Gastrocnemius medialis (tissue), 4 donors: Measurements from ENCODE around the gene RNF212B.

Experiments
- POLR2A ChIP-seq, 2 donors: fragments of 450-650 bp; IDR thresholded peaks; one replicate each; pipeline ENCODE4 v1.6.1; 2017; ENCODE audit warnings: antibody characterized with exemption in 2 of 2, mild to moderate bottlenecking in 2 of 2, moderate library complexity in 2 of 2
- TF ChIP-seq, protein P1 (sequence below), 5 experiments: fragments of 450-650 bp in 3 of 5; fragments of 200-600 bp in 2 of 5; sonication (generic) in 2 of 5; IDR thresholded peaks in 4 of 5; conservative IDR thresholded peaks in 1 of 5; 1 replicate in 4 of 5; 2 replicates in 1 of 5; pipeline ENCODE4 v1.5.1; 2016 to 2019; ENCODE audit warnings: antibody characterized with exemption in 5 of 5, mild to moderate bottlenecking in 3 of 5, moderate library complexity in 3 of 5

- TF ChIP-seq, protein P1, sequence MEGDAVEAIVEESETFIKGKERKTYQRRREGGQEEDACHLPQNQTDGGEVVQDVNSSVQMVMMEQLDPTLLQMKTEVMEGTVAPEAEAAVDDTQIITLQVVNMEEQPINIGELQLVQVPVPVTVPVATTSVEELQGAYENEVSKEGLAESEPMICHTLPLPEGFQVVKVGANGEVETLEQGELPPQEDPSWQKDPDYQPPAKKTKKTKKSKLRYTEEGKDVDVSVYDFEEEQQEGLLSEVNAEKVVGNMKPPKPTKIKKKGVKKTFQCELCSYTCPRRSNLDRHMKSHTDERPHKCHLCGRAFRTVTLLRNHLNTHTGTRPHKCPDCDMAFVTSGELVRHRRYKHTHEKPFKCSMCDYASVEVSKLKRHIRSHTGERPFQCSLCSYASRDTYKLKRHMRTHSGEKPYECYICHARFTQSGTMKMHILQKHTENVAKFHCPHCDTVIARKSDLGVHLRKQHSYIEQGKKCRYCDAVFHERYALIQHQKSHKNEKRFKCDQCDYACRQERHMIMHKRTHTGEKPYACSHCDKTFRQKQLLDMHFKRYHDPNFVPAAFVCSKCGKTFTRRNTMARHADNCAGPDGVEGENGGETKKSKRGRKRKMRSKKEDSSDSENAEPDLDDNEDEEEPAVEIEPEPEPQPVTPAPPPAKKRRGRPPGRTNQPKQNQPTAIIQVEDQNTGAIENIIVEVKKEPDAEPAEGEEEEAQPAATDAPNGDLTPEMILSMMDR (IDR thresholded peaks at IDR 0.05 in 4 of 5, conservative IDR thresholded peaks at IDR 0.05 in 1 of 5) = no peak
- TF ChIP-seq POLR2A (IDR thresholded peaks at IDR 0.05) = no peak
These were observed 31.2 kb upstream of the RNF212B start for GRCh38 chr14:23206422-23207145.
